Stimulated activated CD8-positive, alpha-beta memory T cell treated with anti-CD3 and anti-CD28 coated beads, Interleukin-15, amount 100 ng/mL, for 48 hours (primary cell): ENCODE results near the gene MAPK9.

Experiments
- DNase-seq, 2 donors: peaks; one replicate each; pipeline ENCODE4 v3.0.0-alpha.2; 2020; ENCODE audit warnings: low read depth in 2 of 2

Gene MAPK9

GRCh38 chr5:180205916-180206315 is 86.0 kb downstream of the MAPK9 start:
- no peak for DNase-seq

GRCh38 chr5:180204276-180204819 is 87.5 kb downstream of the MAPK9 start:
- DNase-seq, result no peak

- DNase-seq, result no peak
Measured at GRCh38 chr5:180202939-180203573, 88.8 kb downstream of the MAPK9 start.

- DNase-seq, result no peak
Measured at GRCh38 chr5:180201051-180201987, 90.6 kb downstream of the MAPK9 start.

GRCh38 chr5:180199390-180199789 is 92.5 kb downstream of the MAPK9 start:
- DNase-seq, result no peak

- DNase-seq, result no peak
Measured at GRCh38 chr5:180198208-180198607, 93.7 kb downstream of the MAPK9 start.

- DNase-seq, result no peak
Measured at GRCh38 chr5:180197016-180197702, 94.7 kb downstream of the MAPK9 start.

GRCh38 chr5:180194410-180195345 is 97.2 kb downstream of the MAPK9 start:
- DNase-seq, result no peak

- no peak for DNase-seq
Measured at GRCh38 chr5:180193749-180194375, 98.0 kb downstream of the MAPK9 start.

GRCh38 chr5:180191716-180192115 is 100.2 kb downstream of the MAPK9 start:
- no peak for DNase-seq

- no peak for DNase-seq
Measured at GRCh38 chr5:180187767-180188166, 104.1 kb downstream of the MAPK9 start.
